Ovary (tissue), 9 donors: ENCODE results near the gene SPIN1. TPM values are rescaled to one million over a fixed set of nuclear protein-coding genes. Genes with fewer than 3 reads are reported as not detected.

ENCODE experiments used
- DNase-seq, 5 donors: peaks; one replicate each; pipeline ENCODE4 v3.0.0-alpha.2; 2019 to 2020
- H3K27ac ChIP-seq, 2 donors: fragments of 200-600 bp; one replicate each; pipeline versions ENCODE4 v1.5.1 to v1.8.0; 2019 to 2022
- H3K27me3 ChIP-seq: fragments of 200-600 bp; one replicate; pipeline ENCODE4 v1.8.0; 2022
- H3K36me3 ChIP-seq: fragments of 200-600 bp; sonication (generic); one replicate; pipeline ENCODE4 v1.5.1; 2019
- H3K4me1 ChIP-seq: one replicate; pipeline ENCODE4 v1.8.1; 2013; ENCODE audit warnings: mild to moderate bottlenecking, moderate library complexity; ENCODE audit not compliant: insufficient read depth
- H3K4me3 ChIP-seq: fragments of 200-600 bp; sonication (generic); one replicate; pipeline ENCODE4 v1.5.1; 2017
- H3K9me3 ChIP-seq, 2 donors: fragments of 200-600 bp in 1 of 2; sonication (generic) in 1 of 2; one replicate each; pipeline versions ENCODE4 v1.5.1 to v1.8.1; 2013 to 2019; ENCODE audit warnings: mild to moderate bottlenecking in 1 of 2, moderate library complexity in 1 of 2
- CTCF ChIP-seq, 3 donors: fragments of 450-650 bp in 2 of 3; fragments of 200-600 bp in 1 of 3; IDR thresholded peaks; one replicate each; pipeline versions ENCODE4 v1.5.1 to v1.8.0; 2016 to 2022; ENCODE audit warnings: antibody characterized with exemption in 3 of 3, mild to moderate bottlenecking in 1 of 3
- EP300 ChIP-seq: sonication (generic); formaldehyde crosslinking; IDR thresholded peaks from one replicate; pipeline ENCODE4 v1.6.1; 2017; ENCODE audit warnings: antibody characterized with exemption
- POLR2A ChIP-seq: fragments of 450-650 bp; IDR thresholded peaks from one replicate; pipeline ENCODE4 v1.6.1; 2017; ENCODE audit warnings: antibody characterized with exemption, mild to moderate bottlenecking, moderate library complexity
- WGBS, 3 donors: extraction: QIAGEN DNeasy Blood & Tissue Kit in 1 of 3; methylation state at CpG; one replicate each; pipeline versions ENCODE4 v1.1.5 to v1.1.7; 2013 to 2017; 5-methylcytosine and 5-hydroxymethylcytosine counted together
- intact Hi-C, 4 donors: fragments of 100-400 bp; cut with DNase I; formaldehyde crosslinking; loops; one replicate each; pipeline versions ENCODE4 v1.11.0 to v1.15.1; 2022 to 2023
- polyA plus RNA-seq, 2 donors: library from polyadenylated mRNA; stranded (reverse); fragments of 200-250 nt in 1 of 2; fragments of 350-450 nt in 1 of 2; fragmentation: Illumina TruSeq in 1 of 2; extraction: RNeasy Lipid Tissue Mini Kit (QIAGEN cat#74804) in 1 of 2; gene quantifications; one replicate each; pipeline ENCODE4 v1.2.3, GENCODE V29; 2013 to 2014
- total RNA-seq, 7 donors: library from RNA; depleted of rRNA in 2 of 7; stranded (reverse); fragments of >200 nt in 2 of 7; fragmentation: NEBNext Ultra II Directional in 3 of 7; extraction: Animal tissue kit (Norgen Biotek cat#: 25700) in 3 of 7; gene quantifications; one replicate each; pipeline versions ENCODE4 v1.1.0 to v1.2.4, GENCODE V29; 2016 to 2023
- donor health status: DM: no; HTN: no; CAD: no; lungs with moderate emphysema.
- donor health status: DM: no; HTN: no; CAD: no.
- donor health status: Bipolar disorder and iron deficiency.
- donor health status: DM: yes; HTN: yes; CAD: no.
- donor health status: DM: no; HTN: no; CAD: no.
- donor health status: DM: yes; HTN: yes; CAD: no.

The SPIN1 gene
- total and polyA plus RNA-seq, 9 donors, result 61.4 to 144 (median 107) TPM

GRCh38 chr9:88391236-88391635, 3.0 kb downstream of the SPIN1 start:
- no peaks in the 10 kb centered on the region for H3K27me3 ChIP-seq
- H3K4me3 ChIP-seq, result no peak overlapping the region
- H3K4me1 ChIP-seq, result peaks cover 23% of the 10 kb centered on the region
- H3K36me3 ChIP-seq, result no peaks in the 10 kb centered on the region
- TF ChIP-seq EP300 (no peak), CTCF (IDR thresholded peaks at IDR 0.05) (no peak), POLR2A (no peak)
- no peak overlapping the region for H3K27ac ChIP-seq
- no peaks in the 10 kb centered on the region for H3K9me3 ChIP-seq
- DNase-seq, result no peak
- 67 to 87% (median 81%) methylated on average over 2 of the region's 2 CpGs for WGBS, 3 donors
- intact Hi-C loops, result loop anchor here in 1 of 4 donors (2.0 kb wide), 1 partner anchor 48 kb away; no protein-coding TSS in a partner anchor

GRCh38 chr9:88391921-88392320, 3.7 kb downstream of the SPIN1 start:
- H3K4me3 ChIP-seq, result no peak overlapping the region
- DNase-seq, result no peak
- intact Hi-C loops, result loop anchor here in 1 of 4 donors (2.0 kb wide), 1 partner anchor 47 kb away; no protein-coding TSS in a partner anchor
- H3K4me1 ChIP-seq, result peaks cover 23% of the 10 kb centered on the region
- 57 to 76% (median 73%) methylated on average over 3 of the region's 3 CpGs for WGBS, 3 donors
- H3K36me3 ChIP-seq, result no peaks in the 10 kb centered on the region
- H3K9me3 ChIP-seq, result no peaks in the 10 kb centered on the region
- TF ChIP-seq POLR2A, result no peak
- TF ChIP-seq CTCF (IDR thresholded peaks at IDR 0.05), result no peak
- no peak for TF ChIP-seq EP300
- H3K27me3 ChIP-seq, result no peaks in the 10 kb centered on the region
- H3K27ac ChIP-seq, result no peak overlapping the region

DNA sequence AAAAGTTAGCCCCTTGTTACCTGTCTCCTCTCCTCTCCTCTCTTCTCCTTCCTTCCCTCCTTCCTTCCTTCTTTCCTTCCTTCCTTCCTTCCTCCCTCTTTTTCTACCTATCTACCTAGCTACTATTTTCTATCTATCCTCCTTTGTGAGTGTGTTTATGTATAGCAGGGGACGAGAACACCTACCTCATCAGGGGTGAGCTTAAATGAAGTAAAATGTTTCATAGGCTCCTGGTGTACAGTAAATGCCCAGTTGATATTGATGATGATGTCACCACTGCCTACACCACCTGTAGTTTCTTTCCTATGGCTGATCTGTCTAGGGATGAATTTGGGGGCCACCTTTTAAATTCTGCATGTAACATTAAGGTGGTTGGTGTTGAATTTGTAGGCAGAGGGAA, 4.3 kb downstream of the SPIN1 start:
- 78 to 85% (median 82%) methylated on average over 1 of the region's 1 CpG for WGBS, 3 donors
- no peaks in the 10 kb centered on the region for H3K36me3 ChIP-seq
- DNase-seq, result no peak
- H3K27me3 ChIP-seq, result no peaks in the 10 kb centered on the region
- peaks cover 21% of the 10 kb centered on the region for H3K4me1 ChIP-seq
- intact Hi-C loops, result no loop called here
- no peak for TF ChIP-seq POLR2A
- TF ChIP-seq CTCF (IDR thresholded peaks at IDR 0.05), result no peak
- TF ChIP-seq EP300, result no peak
- H3K27ac ChIP-seq, result no peak overlapping the region
- no peaks in the 10 kb centered on the region for H3K9me3 ChIP-seq
- H3K4me3 ChIP-seq, result no peak overlapping the region

DNA sequence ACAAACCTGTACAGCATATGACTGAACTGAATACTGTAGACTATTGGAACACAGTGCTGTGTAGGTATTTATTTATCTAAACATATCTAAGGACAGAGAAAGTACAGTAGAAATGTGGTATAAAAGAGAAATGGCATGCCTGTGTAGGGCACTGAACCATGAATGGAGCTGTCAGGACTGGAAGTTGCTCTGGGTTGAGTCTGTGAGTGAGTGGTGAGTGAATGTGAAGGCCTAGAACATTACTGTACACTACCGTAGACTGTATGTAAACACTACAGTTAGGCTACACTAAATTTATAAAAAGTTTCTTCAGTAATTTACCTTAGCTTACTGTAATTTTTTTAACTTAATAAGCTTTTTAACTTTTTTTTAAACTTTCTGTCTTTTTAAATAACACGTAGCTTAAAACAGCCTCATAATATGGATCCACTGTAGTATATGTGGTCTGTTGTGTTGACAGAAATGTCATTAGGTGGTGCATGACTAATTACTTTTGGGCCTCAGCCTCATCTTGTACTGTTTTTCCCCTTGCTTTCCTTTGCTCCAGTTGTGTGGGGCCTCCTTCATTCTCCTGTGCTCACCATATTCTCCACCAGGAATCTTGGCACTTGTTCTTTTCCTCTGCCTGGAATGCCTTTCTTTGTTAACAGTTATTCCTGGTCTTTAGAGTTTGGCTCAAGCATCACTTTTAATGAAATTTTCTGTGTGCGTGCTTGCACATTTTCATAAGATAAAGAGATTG, 8.8 kb downstream of the SPIN1 start:
- no peak for TF ChIP-seq CTCF (IDR thresholded peaks at IDR 0.05)
- TF ChIP-seq POLR2A, result no peak
- TF ChIP-seq EP300, result no peak
- Histone ChIP-seq H3K27me3 (no peaks in the 10 kb centered on the region), H3K4me3 (no peak overlapping the region), H3K27ac (no peak overlapping the region), H3K4me1 (peaks cover 26% of the 10 kb centered on the region), H3K36me3 (no peaks in the 10 kb centered on the region), H3K9me3 (no peaks in the 10 kb centered on the region)
- no peak for DNase-seq
- intact Hi-C loops, result no loop called here
- WGBS, 3 donors, result 57 to 71% (median 62%) methylated on average over 3 of the region's 3 CpGs
